PC-3 (cell line): ENCODE results near the gene PSMA7. TPM values are rescaled to one million over a fixed set of nuclear protein-coding genes. Genes with fewer than 3 reads are reported as not detected.

Source experiments
- ATAC-seq: fragments of 200-7000 bp; cut with Tn5 transposase; 2 replicates; pipeline ENCODE4 v1.9.1; 2020; ENCODE audit warnings: mild to moderate bottlenecking, moderate library complexity
- BruUV-seq: library from RNA; stranded (reverse); fragments of 400-500 nt; replicated peaks from 2 replicates; lab custom pipeline; 2021; lab: Mats Ljungman, UMichigan
- CTCF ChIA-PET: fragments of 300-600 bp; sonication (Branson Sonifier 250); formaldehyde crosslinking; loops from one replicate; lab custom pipeline; 2022; ENCODE audit warnings: antibody characterized with exemption; lab: Charles Lee
- POLR2A ChIA-PET: fragments of 300-600 bp; sonication (Branson Sonifier 250); formaldehyde crosslinking; loops from one replicate; lab custom pipeline; 2022; ENCODE audit warnings: antibody characterized with exemption; ENCODE audit not compliant: unreplicated experiment; lab: Charles Lee
- DNase-seq: peaks from one replicate; pipeline ENCODE4 v3.0.0-alpha.2; 2015
- H2AFZ ChIP-seq: fragments of 300-600 bp; sonication (generic); 2 replicates; pipeline ENCODE4 v1.6.0; 2016; ENCODE audit warnings: antibody characterized with exemption, low read length
- H3F3A ChIP-seq: fragments of 300-600 bp; sonication (generic); one replicate; pipeline ENCODE4 v1.6.0; 2017; ENCODE audit warnings: antibody characterized with exemption, low read length, control low read depth, mild to moderate bottlenecking; ENCODE audit not compliant: unreplicated experiment
- H3K27ac ChIP-seq: fragments of 300-600 bp; sonication (generic); 2 replicates; pipeline ENCODE4 v1.5.1; 2016; ENCODE audit warnings: mild to moderate bottlenecking, low read length
- H3K27me3 ChIP-seq: fragments of 300-600 bp; sonication (generic); 2 replicates; pipeline ENCODE4 v1.6.1; 2016; ENCODE audit warnings: low read length, mixed read lengths
- H3K36me3 ChIP-seq: fragments of 300-600 bp; sonication (generic); 2 replicates; pipeline ENCODE4 v1.6.1; 2016; ENCODE audit warnings: low read depth, mixed run types, low read length, mixed read lengths
- H3K4me1 ChIP-seq: fragments of 300-600 bp; sonication (generic); 2 replicates; pipeline ENCODE4 v1.5.1; 2016; ENCODE audit warnings: low read length; ENCODE audit not compliant: insufficient read depth
- H3K4me2 ChIP-seq: fragments of 300-600 bp; sonication (generic); 2 replicates; pipeline ENCODE4 v1.6.0; 2016; ENCODE audit warnings: low read length
- H3K4me3 ChIP-seq: fragments of 300-600 bp; sonication (generic); 2 replicates; pipeline ENCODE4 v1.5.1; 2016; ENCODE audit warnings: mild to moderate bottlenecking, low read length, mixed read lengths
- H3K79me2 ChIP-seq: fragments of 300-600 bp; sonication (generic); 2 replicates; pipeline ENCODE4 v1.6.1; 2017; ENCODE audit warnings: low read length, mixed read lengths
- H3K9ac ChIP-seq: fragments of 300-600 bp; sonication (generic); 2 replicates; pipeline ENCODE4 v1.6.0; 2016; ENCODE audit warnings: mild to moderate bottlenecking, low read length
- H3K9me2 ChIP-seq: fragments of 300-600 bp; sonication (generic); replicated peaks from 2 replicates; pipeline ENCODE4 v1.6.1; 2016; ENCODE audit warnings: mixed run types, low read length, mixed read lengths
- H3K9me3 ChIP-seq: fragments of 300-600 bp; sonication (generic); 2 replicates; pipeline ENCODE4 v1.6.1; 2016; ENCODE audit warnings: low read length, mixed read lengths
- H4K20me1 ChIP-seq: fragments of 300-600 bp; sonication (generic); 2 replicates; pipeline ENCODE4 v1.6.1; 2016; ENCODE audit warnings: low read length, mixed read lengths
- EZH2 ChIP-seq: fragments of 300-600 bp; sonication (generic); IDR thresholded peaks from one replicate; pipeline ENCODE4 v1.6.1; 2017; ENCODE audit warnings: antibody characterized with exemption, mild to moderate bottlenecking, low read length; ENCODE audit not compliant: unreplicated experiment
- EZH2phosphoT487 ChIP-seq: fragments of 300-600 bp; sonication (generic); IDR thresholded peaks from 2 replicates; pipeline ENCODE4 v1.6.1; 2018; ENCODE audit warnings: mild to moderate bottlenecking, antibody characterized with exemption, low read length, borderline replicate concordance
- intact Hi-C: fragments of 100-400 bp; cut with micrococcal nuclease; formaldehyde crosslinking; loops from 2 replicates; pipeline ENCODE4 v1.9.0; 2023
- total RNA-seq: library from RNA; depleted of rRNA; stranded (reverse); fragments of >200 nt; gene quantifications from 2 replicates; pipeline ENCODE4 v1.2.3, GENCODE V29; 2014
- TF ChIP-seq, protein P1 (sequence below): fragments of 300-600 bp; sonication (generic); conservative IDR thresholded peaks from 2 replicates; pipeline ENCODE4 v1.5.1; 2017; ENCODE audit warnings: antibody characterized with exemption, low read depth, mild to moderate bottlenecking, low read length

PSMA7 gene
- total RNA-seq, 1 experiment from 2014 or later = 751 TPM

DNA sequence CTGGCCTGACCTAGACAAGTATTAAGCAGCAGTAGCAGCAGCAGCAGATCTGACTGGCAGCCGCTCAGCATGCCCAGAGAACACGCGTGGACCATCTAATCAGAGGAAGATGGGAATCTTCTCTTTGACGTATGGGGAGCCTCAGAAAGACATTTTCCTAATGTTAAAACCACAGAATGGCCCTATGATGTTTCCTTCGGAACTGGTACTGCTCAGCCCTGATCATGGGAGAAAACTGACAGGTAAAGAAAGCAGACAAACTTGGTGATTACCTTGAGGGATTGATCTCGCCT is 6.2 kb downstream of the PSMA7 start:
- no peak overlapping the region for H3K4me2 ChIP-seq
- H2AFZ ChIP-seq = no peak overlapping the region
- H3K36me3 ChIP-seq = peaks cover 66% of the 10 kb centered on the region
- no peaks in the 10 kb centered on the region for H3K9me2 ChIP-seq
- ChIA-PET CTCF (no interaction called here), POLR2A (no interaction called here)
- no peaks in the 10 kb centered on the region for H3F3A ChIP-seq
- BruUV-seq = no TSS peak
- H4K20me1 ChIP-seq = peaks cover 53% of the 10 kb centered on the region
- H3K27ac ChIP-seq = no peak overlapping the region
- H3K4me1 ChIP-seq = peaks cover 12% of the 10 kb centered on the region
- no peaks in the 10 kb centered on the region for H3K27me3 ChIP-seq
- intact Hi-C loops = loop anchor here (1.0 to 2.0 kb wide), 3 partner anchors 14 to 126 kb away; partner anchors contain the start of genes LSM14B and TAF4
- H3K9me3 ChIP-seq = no peaks in the 10 kb centered on the region
- peaks cover 34% of the 10 kb centered on the region for H3K79me2 ChIP-seq
- TF ChIP-seq EZH2 = no peak
- TF ChIP-seq EZH2phosphoT487 = no peak
- TF ChIP-seq, protein P1, sequence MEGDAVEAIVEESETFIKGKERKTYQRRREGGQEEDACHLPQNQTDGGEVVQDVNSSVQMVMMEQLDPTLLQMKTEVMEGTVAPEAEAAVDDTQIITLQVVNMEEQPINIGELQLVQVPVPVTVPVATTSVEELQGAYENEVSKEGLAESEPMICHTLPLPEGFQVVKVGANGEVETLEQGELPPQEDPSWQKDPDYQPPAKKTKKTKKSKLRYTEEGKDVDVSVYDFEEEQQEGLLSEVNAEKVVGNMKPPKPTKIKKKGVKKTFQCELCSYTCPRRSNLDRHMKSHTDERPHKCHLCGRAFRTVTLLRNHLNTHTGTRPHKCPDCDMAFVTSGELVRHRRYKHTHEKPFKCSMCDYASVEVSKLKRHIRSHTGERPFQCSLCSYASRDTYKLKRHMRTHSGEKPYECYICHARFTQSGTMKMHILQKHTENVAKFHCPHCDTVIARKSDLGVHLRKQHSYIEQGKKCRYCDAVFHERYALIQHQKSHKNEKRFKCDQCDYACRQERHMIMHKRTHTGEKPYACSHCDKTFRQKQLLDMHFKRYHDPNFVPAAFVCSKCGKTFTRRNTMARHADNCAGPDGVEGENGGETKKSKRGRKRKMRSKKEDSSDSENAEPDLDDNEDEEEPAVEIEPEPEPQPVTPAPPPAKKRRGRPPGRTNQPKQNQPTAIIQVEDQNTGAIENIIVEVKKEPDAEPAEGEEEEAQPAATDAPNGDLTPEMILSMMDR = peak; percentile 1; the same call in 1 of the 2 replicates
- ATAC-seq (no peak), DNase-seq (no peak)
- H3K4me3 ChIP-seq = no peak overlapping the region
- no peak overlapping the region for H3K9ac ChIP-seq

DNA sequence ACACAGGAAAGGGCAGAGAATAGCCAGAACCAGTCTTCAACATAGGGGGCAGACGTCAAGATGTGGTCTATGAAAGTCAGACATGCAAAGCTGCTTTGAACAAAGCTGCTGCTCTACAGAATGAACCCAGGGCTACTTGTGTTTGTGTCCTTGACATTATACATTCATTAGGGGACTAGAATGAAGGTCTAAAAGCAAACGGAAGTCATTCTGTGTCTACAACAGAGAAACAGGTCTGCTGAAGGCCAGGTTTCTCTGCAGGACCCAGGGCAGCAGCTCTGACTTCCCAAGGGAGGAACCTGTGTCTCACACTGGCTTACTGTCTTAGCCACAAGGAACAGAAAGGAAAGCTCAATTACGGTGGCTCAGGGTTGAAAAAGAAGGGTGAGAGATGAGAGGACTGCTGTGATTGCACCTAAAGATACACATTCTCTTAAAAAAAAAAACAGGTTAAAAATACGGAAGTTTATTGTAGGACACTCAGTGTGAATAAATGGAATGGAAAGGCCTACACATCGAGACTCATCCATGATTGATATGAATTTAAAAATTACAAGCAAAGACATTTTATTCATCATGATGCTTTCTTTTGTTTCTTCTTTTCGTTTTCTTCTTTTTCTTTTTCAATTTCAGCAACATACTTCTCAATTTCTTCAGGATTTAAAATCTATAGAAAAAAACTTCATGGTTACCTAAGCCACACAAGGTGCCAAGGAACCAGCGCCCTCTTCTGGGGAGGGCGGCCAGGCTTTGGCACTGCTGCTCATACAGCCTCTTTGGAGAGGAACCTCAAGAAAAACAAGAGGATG is 6.7 kb downstream of the PSMA7 start:
- Histone ChIP-seq H3K9me2 (no peaks in the 10 kb centered on the region), H3K27me3 (no peaks in the 10 kb centered on the region), H3K9ac (no peak overlapping the region), H3K4me2 (no peak overlapping the region), H3K9me3 (no peaks in the 10 kb centered on the region), H3K4me1 (peaks cover 10% of the 10 kb centered on the region), H3K36me3 (peaks cover 71% of the 10 kb centered on the region), H4K20me1 (peaks cover 48% of the 10 kb centered on the region), H3F3A (no peaks in the 10 kb centered on the region), H2AFZ (no peak overlapping the region), H3K27ac (no peak overlapping the region), H3K4me3 (no peak overlapping the region), H3K79me2 (peaks cover 28% of the 10 kb centered on the region)
- POLR2A ChIA-PET = no interaction called here
- TF ChIP-seq, protein P1 = peak; percentile 96
- TF ChIP-seq EZH2phosphoT487 = no peak
- TF ChIP-seq EZH2 = no peak
- BruUV-seq = no TSS peak
- intact Hi-C loops = loop anchor here (1.0 to 2.0 kb wide), 3 partner anchors 14 to 125 kb away; partner anchors contain the start of genes LSM14B and TAF4
- CTCF ChIA-PET = no interaction called here
- DNase-seq (peak; percentile 82), ATAC-seq (peak; percentile 68)
